Small intestine (tissue), 7 donors: Measurements from ENCODE around the gene GBX1. TPM values are rescaled to one million over a fixed set of nuclear protein-coding genes. Genes with fewer than 3 reads are reported as not detected.

Source experiments
- DNase-seq, 2 donors: peaks; one replicate each; pipeline versions ENCODE4 v3.0.0 to v3.0.0-alpha.2; 2013
- FAIRE-seq: peaks from 2 replicates; lab custom pipeline; 2012; peaks lifted over from hg19 to GRCh38; lab: Jason Lieb, UNC
- H3K27ac ChIP-seq, 3 donors: one replicate each; pipeline ENCODE4 v1.5.1; 2013; ENCODE audit warnings: low read length in 2 of 3, mild to moderate bottlenecking in 2 of 3, control low read depth in 1 of 3, inconsistent platforms in 1 of 3, low read depth in 1 of 3, moderate library complexity in 1 of 3
- H3K27me3 ChIP-seq, 3 donors: one replicate each; pipeline ENCODE4 v1.6.1; 2013; ENCODE audit warnings: low read length in 3 of 3, inconsistent platforms in 1 of 3; ENCODE audit not compliant: control insufficient read depth in 3 of 3, insufficient read depth in 3 of 3
- H3K36me3 ChIP-seq, 3 donors: one replicate each; pipeline ENCODE4 v1.6.1; 2013; ENCODE audit warnings: low read length in 3 of 3, inconsistent platforms in 1 of 3, low read depth in 1 of 3, mild to moderate bottlenecking in 1 of 3, moderate library complexity in 1 of 3; ENCODE audit not compliant: control insufficient read depth in 3 of 3, insufficient read depth in 2 of 3
- H3K4me1 ChIP-seq, 3 donors: one replicate each; pipeline ENCODE4 v1.6.1; 2013; ENCODE audit warnings: low read length in 2 of 3, inconsistent platforms in 1 of 3, low read depth in 1 of 3, mild to moderate bottlenecking in 1 of 3, moderate library complexity in 1 of 3; ENCODE audit not compliant: control insufficient read depth in 3 of 3, insufficient read depth in 2 of 3
- H3K4me3 ChIP-seq, 3 donors: one replicate each; pipeline ENCODE4 v1.5.1; 2013; ENCODE audit warnings: low read length in 3 of 3, control low read depth in 1 of 3, inconsistent platforms in 1 of 3, low read depth in 1 of 3, mild to moderate bottlenecking in 1 of 3, moderate library complexity in 1 of 3
- H3K9me3 ChIP-seq, 2 donors: one replicate each; pipeline ENCODE4 v1.6.1; 2013; ENCODE audit warnings: low read depth in 1 of 2, low read length in 1 of 2; ENCODE audit not compliant: control insufficient read depth in 2 of 2, insufficient read depth in 1 of 2
- WGBS, 3 donors: extraction: QIAGEN DNeasy Blood & Tissue Kit; methylation state at CpG; one replicate each; pipeline ENCODE4 v1.1.7; 2013; 5-methylcytosine and 5-hydroxymethylcytosine counted together
- polyA plus RNA-seq, 4 donors: library from polyadenylated mRNA; stranded (reverse) in 3 of 4; unstranded in 1 of 4; fragments of 200-250 nt in 3 of 4; fragments of 120-200 nt in 1 of 4; gene quantifications; one replicate each; pipeline versions ENCODE4 v1.2.1 to v1.2.3, GENCODE V29; 2013
- donor health status: healthy with polysubstance abuse.
- donor health status: control.
- donor health status: control.
- donor health status: Bipolar disorder and iron deficiency.
- donor health status: healthy.

GBX1 gene
- polyA plus RNA-seq, 4 donors: 0.06 TPM; not detected in 3

DNA sequence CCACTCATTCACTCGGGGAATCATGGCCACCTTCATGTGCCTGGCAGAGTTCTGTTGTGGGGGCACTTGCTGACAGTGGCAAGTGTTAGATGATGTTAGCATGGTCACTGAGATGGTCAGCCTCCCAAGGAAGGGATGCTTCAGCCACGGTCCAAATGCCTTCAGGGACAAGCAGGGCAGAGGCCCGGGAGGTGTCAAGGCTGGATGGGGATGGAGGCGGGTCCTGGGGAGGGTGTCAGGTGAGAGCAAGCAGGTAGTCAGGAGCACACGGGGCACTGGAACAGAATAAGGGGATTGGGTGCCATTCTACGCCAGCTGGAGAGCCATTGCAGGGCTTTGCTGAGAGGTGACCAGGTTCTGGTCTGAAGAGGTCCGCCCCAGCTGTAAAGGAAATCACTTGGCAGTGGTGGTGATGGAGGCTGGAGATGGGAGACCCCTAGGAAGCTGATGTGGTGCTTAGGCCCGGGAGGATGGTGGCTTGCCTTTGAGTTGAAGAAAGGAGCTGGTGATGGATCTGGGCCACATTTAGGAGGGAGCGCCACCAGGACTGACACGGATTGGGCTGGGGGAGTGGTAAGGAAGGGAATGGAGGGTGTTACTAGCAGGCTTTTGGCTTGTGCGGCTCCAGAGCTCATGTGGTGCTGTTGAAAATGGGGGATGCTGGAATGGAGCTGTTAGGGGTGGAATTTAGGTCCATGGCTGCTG, 57.1 kb downstream of the GBX1 start:
- Histone ChIP-seq H3K36me3 (peaks cover 0 to 32% (median 0%) of the 10 kb centered on the region in 3 donors), H3K27me3 (peaks cover 0 to 5% (median 0%) of the 10 kb centered on the region in 3 donors), H3K9me3 (no peaks in the 10 kb centered on the region), H3K4me3 (no peak overlapping the region), H3K4me1 (peaks cover 0 to 10% (median 0%) of the 10 kb centered on the region in 3 donors), H3K27ac (peak overlapping the region in 1 of 3 donors; percentile 1)
- FAIRE-seq (no peak), DNase-seq (no peak)
- WGBS, 3 donors: 71 to 73% (median 72%) methylated on average over 11 of the region's 11 CpGs

DNA sequence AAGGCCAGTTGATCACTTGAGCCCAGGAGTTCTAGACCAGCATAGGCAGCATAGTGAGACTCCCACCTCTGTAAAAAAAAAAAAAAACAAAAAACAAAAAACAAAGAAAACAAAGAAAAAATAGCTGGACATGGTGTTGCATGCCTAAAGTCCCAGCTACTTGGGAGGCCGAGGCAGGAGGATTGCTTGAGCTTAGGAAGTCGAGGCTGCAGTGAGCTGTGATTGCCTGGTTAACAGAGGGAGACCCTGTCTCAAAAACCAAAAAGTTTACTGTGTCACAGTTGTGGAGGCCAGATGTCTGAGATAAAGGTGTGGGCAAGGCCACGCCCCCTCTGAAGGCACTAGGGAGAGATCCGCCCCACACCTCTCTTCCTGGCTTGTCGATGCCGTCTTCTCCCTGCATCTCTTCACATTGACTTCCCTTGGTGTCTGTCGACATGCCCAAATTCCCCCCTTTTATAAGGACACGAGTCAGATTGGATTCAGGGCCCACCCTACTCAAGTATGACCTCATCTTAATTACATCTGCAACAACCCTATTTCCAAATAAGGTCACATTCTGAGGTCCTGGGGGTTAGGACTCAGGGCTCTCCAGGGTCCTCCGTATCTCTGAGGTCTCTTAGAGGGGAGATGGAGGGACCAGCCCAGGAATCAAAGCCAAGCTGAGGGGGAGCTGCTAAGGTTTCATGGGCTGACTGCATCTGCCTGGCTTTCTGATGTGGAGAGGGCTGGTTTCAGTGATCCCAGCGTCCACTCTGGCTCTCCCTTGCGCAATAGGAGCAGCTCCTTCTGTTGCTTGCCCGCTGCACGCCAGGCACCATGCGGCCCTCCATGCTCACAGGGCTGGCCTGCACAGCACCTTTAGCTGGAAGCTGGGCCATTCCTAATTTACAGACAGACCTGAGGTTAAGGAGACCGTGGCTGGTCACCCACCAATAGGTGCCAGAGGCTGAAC, 58.1 kb downstream of the GBX1 start:
- Histone ChIP-seq H3K4me3 (no peak overlapping the region), H3K9me3 (no peaks in the 10 kb centered on the region), H3K36me3 (peaks cover 0 to 38% (median 0%) of the 10 kb centered on the region in 3 donors), H3K27me3 (peaks cover 0 to 5% (median 0%) of the 10 kb centered on the region in 3 donors), H3K27ac (peak overlapping the region in 1 of 3 donors; percentile 62), H3K4me1 (peaks cover 0 to 10% (median 0%) of the 10 kb centered on the region in 3 donors)
- DNase-seq (no peak), FAIRE-seq (no peak)
- 72 to 76% (median 74%) methylated on average over 15 of the region's 15 CpGs for WGBS, 3 donors

DNA sequence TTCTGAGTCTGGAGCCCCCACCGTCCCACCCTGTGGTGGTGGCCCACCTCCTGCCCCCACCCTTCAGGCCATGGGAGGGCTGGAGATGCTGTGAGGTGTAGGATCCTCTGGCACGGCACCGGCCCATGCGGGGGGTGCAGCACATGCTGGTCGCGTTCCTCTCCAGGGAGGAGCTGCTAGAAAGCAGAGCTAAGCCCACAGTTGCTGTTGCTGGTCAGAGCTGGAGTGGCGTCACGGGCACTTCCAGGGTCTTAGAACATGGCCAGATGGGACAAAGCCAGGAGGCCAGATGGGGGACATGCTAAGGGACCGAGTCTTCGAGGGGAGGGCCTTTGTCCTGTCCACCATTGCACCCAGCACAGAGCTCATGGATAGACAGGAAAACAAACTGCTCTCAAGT, 59.6 kb downstream of the GBX1 start:
- no peak for FAIRE-seq
- 89 to 91% (median 90%) methylated on average over 10 of the region's 10 CpGs for WGBS, 3 donors
- H3K9me3 ChIP-seq: no peaks in the 10 kb centered on the region

DNA sequence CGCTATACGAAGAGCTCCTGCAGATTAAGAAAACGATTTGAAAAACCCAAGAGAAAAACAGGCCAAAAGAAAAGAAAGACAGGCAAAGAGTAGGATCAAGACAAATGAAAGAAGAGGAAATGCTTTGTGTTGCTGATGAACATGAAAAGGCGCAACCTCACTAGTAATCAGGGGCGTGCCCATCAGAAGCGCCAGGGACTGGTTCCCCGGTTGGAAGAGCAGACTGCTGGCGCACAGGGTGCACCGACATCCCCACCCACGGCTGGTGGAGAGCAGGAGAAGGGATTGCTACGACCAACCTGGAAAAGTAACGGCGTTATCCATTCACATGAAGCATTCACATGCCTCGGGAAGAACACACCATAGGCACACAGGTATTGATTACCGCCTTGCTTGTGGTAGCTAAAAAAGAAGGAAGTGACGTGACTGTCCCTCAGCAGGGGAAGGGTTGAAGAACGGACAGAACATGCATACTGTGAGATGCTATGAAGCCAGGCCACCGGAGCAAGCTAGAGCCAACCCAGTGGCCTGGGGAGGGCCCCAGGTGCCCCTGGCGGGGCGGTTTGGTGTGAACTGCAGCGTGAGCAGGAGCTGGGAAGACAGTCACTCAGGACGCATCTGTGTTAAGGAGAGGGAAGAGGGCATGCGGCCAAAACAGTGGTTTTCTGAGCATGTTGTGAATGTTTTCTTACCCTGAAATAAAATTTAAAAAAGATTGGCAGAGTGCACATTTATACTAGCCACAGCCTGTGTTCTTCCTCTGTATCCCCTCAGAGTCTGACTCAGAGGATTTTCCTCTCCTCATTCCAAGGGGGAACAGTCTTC, 62.9 kb downstream of the GBX1 start:
- H3K4me3 ChIP-seq: no peak overlapping the region
- 78 to 88% (median 85%) methylated on average over 23 of the region's 23 CpGs for WGBS, 3 donors
- no peak overlapping the region for H3K27ac ChIP-seq
- H3K27me3 ChIP-seq: no peaks in the 10 kb centered on the region
- peaks cover 0 to 36% (median 0%) of the 10 kb centered on the region in 3 donors for H3K36me3 ChIP-seq
- DNase-seq (no peak), FAIRE-seq (no peak)
- H3K4me1 ChIP-seq: no peaks in the 10 kb centered on the region
- H3K9me3 ChIP-seq: no peaks in the 10 kb centered on the region

More for the DNA sequence above, 59.6 kb downstream of the GBX1 start:
- Histone ChIP-seq H3K36me3 (peaks cover 0 to 25% (median 0%) of the 10 kb centered on the region in 3 donors), H3K4me3 (no peak overlapping the region), H3K27me3 (no peaks in the 10 kb centered on the region), H3K4me1 (no peaks in the 10 kb centered on the region), H3K27ac (no peak overlapping the region)
- DNase-seq: no peak

DNA sequence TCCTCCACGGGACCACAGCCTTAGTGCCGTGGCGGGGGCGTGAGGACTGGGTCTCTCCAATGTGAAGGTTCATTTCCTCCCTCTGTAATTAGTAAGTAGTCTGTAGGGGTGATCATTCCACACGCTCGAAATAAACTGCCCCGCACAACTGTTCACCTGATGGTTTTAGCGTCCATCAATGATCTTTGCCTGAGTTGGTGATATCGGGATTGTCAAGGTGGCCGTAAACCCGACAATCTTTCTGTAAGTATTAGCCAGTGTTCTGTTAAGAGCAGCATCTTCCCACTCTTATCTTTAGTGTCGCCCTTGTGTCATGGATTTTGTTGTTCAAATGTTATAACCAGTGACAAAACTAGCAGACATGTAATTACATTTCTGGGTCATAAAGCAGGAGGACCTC, 63.5 kb downstream of the GBX1 start:
- 83 to 88% (median 88%) methylated on average over 12 of the region's 12 CpGs for WGBS, 3 donors
- DNase-seq (no peak), FAIRE-seq (no peak)
- H3K27me3 ChIP-seq: no peaks in the 10 kb centered on the region
- no peaks in the 10 kb centered on the region for H3K9me3 ChIP-seq
- H3K4me1 ChIP-seq: peaks cover 0 to 2% (median 0%) of the 10 kb centered on the region in 3 donors
- H3K27ac ChIP-seq: no peak overlapping the region
- H3K4me3 ChIP-seq: no peak overlapping the region
- H3K36me3 ChIP-seq: peaks cover 0 to 36% (median 0%) of the 10 kb centered on the region in 3 donors

DNA sequence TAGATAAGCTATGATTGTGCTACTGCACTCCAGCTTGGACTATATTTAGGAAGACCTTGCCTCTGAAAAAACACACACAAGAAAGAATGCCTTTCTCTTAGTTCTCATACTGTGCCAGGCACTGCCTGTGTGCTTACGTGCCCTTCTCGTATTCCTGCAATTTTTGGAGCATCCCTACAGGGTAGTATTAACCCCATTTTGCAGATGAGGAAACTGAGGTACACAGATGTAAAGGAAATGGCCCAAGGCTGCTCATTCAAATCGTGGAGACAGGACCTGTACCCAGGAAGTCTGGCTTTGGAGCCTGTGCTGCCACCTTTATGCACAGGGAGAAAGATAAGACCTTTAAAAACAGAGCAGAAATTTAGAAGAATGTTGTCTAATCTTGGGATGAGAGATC, 64.5 kb downstream of the GBX1 start:
- Histone ChIP-seq H3K27me3 (no peaks in the 10 kb centered on the region), H3K9me3 (no peaks in the 10 kb centered on the region), H3K36me3 (peaks cover 0 to 37% (median 0%) of the 10 kb centered on the region in 3 donors), H3K4me1 (peaks cover 0 to 2% (median 0%) of the 10 kb centered on the region in 3 donors), H3K4me3 (no peak overlapping the region), H3K27ac (no peak overlapping the region)
- DNase-seq: no peak
- no peak for FAIRE-seq
- WGBS, 3 donors: 79 to 85% (median 80%) methylated on average over 3 of the region's 3 CpGs

DNA sequence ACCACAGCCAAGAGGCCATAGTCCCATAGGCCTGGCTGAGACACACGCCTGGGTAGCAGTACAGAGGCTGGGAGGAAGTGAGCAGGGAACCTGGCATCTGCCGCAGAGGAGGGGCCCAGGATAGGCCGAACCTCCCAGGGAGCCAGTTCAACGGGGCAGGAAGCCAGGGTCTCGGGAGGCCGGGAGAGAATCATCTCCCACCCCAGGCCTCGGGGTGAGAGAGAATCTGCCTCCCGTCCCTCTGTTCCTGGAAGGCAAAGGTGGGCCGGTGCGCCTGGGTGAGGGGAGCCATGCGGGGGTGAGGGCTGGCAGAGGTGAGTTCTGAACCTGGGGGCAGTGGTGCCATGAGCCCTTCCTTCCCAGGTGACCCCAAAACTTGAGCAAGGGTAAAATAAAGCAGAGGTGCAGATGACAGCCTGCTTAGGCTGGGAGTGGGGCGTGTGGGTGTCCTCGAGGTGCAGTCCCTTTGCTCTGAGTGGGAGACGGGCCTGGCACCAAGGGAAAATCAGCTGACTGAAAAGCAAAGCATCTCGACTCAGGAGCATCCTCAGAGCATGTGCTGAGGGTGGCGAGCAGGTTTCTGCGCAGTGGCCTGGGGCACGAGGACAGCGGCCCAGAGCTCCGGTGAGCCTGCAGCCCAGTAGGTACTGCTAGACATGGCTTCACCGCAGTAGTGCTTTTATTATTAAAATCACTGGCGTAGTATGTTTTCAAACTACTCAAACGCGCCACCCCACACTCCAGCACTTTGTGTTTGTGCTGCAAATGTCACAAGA, 65.7 kb downstream of the GBX1 start:
- Histone ChIP-seq H3K9me3 (no peaks in the 10 kb centered on the region), H3K4me1 (peaks cover 0 to 2% (median 0%) of the 10 kb centered on the region in 3 donors), H3K27me3 (no peaks in the 10 kb centered on the region), H3K36me3 (peaks cover 0 to 42% (median 0%) of the 10 kb centered on the region in 3 donors), H3K27ac (no peak overlapping the region), H3K4me3 (no peak overlapping the region)
- no peak for DNase-seq
- 84 to 92% (median 91%) methylated on average over 24 of the region's 24 CpGs for WGBS, 3 donors
- FAIRE-seq: no peak
